ENCODE results near the gene F2RL1.

F2RL1 gene

GRCh38 chr5:76800579-76800978 lies 18.3 kb upstream of the F2RL1 start:
- Histone ChIP-seq H3K4me3 (ENCODE audit: low read depth, low read length) (no peak overlapping the region), H3K27ac (ENCODE audit: extremely low read depth, low read depth, low read length) (no peak overlapping the region), H3K9me3 (ENCODE audit: control insufficient read depth, insufficient read depth, low read depth, low read length) (no peaks in the 10 kb centered on the region), H3K4me1 (ENCODE audit: control insufficient read depth, insufficient read depth, low read length) (no peaks in the 10 kb centered on the region), H3K36me3 (ENCODE audit: control insufficient read depth in 2 of 2, insufficient read depth in 1 of 2, low read length in 2 of 2) (no peaks in the 10 kb centered on the region)
- POLR2A ChIA-PET, result interaction anchor here (0.8 to 1.5 kb wide), 2 partner anchors 9 to 19 kb away, joined by 3 to 5 read pairs; partner anchors contain the start of gene F2RL1
- TF ChIP-seq ZNF645 (tag by site-specific recombination; IDR thresholded peaks at IDR 0.05) (no peak), HOXD13 (CRISPR knock-in tag; IDR thresholded peaks at IDR 0.05; ENCODE audit: borderline replicate concordance) (no peak)
- CTCF ChIA-PET, result interaction anchor here (0.5 to 1.3 kb wide), 4 partner anchors 9 to 159 kb away, joined by 3 read pairs; no protein-coding TSS in a partner anchor

- POLR2A ChIA-PET, result interaction anchor here (0.8 to 1.5 kb wide), 2 partner anchors 10 to 18 kb away, joined by 3 to 5 read pairs; partner anchors contain the start of gene F2RL1
- no peaks in the 10 kb centered on the region for H3K9me3 ChIP-seq (ENCODE audit: control insufficient read depth, insufficient read depth, low read depth, low read length)
- no peak overlapping the region for H3K27ac ChIP-seq (ENCODE audit: extremely low read depth, low read depth, low read length)
- no peak overlapping the region for H3K4me3 ChIP-seq (ENCODE audit: low read depth, low read length)
- CTCF ChIA-PET, result interaction anchor here (0.6 kb wide), 1 partner anchor 9 kb away, joined by 3 read pairs; no protein-coding TSS in a partner anchor
- H3K36me3 ChIP-seq (ENCODE audit: control insufficient read depth in 2 of 2, insufficient read depth in 1 of 2, low read length in 2 of 2), result no peaks in the 10 kb centered on the region
- TF ChIP-seq ZFP3 (tag by site-specific recombination; IDR thresholded peaks at IDR 0.05; ENCODE audit: low read depth) (no peak), ZBTB10 (tag by site-specific recombination; IDR thresholded peaks at IDR 0.05) (no peak), ZFP41 (tag by site-specific recombination; IDR thresholded peaks at IDR 0.05; ENCODE audit: borderline replicate concordance) (no peak), PRDM10 (tag by site-specific recombination; IDR thresholded peaks at IDR 0.05) (no peak)
- no peaks in the 10 kb centered on the region; the same call in 1 of the 2 replicates for H3K4me1 ChIP-seq (ENCODE audit: control insufficient read depth, insufficient read depth, low read length)
These were observed 17.5 kb upstream of the F2RL1 start for GRCh38 chr5:76801159-76801802.

GRCh38 chr5:76801803-76802195 lies 17.0 kb upstream of the F2RL1 start:
- H3K9me3 ChIP-seq (ENCODE audit: control insufficient read depth, insufficient read depth, low read depth, low read length), result no peaks in the 10 kb centered on the region
- no peak for TF ChIP-seq ZBTB44 (tag by site-specific recombination; IDR thresholded peaks at IDR 0.05)
- TF ChIP-seq SETDB1 (IDR thresholded peaks at IDR 0.05; ENCODE audit: insufficient read length, low read length), result no peak
- CTCF ChIA-PET, result interaction anchor here (0.6 kb wide), 1 partner anchor 8 kb away, joined by 3 read pairs; no protein-coding TSS in a partner anchor

More at GRCh38 chr5:76801803-76802195, 17.0 kb upstream of the F2RL1 start:
- H3K27ac ChIP-seq (ENCODE audit: extremely low read depth, low read depth, low read length), result no peak overlapping the region
- H3K36me3 ChIP-seq (ENCODE audit: control insufficient read depth in 2 of 2, insufficient read depth in 1 of 2, low read length in 2 of 2), result no peaks in the 10 kb centered on the region
- POLR2A ChIA-PET, result no interaction called here
- no peak overlapping the region for H3K4me3 ChIP-seq (ENCODE audit: low read depth, low read length)
- H3K4me1 ChIP-seq (ENCODE audit: control insufficient read depth, insufficient read depth, low read length), result no peaks in the 10 kb centered on the region; the same call in 1 of the 2 replicates
